CD4-positive, alpha-beta T cell (primary cell): Measurements from ENCODE around the gene TAGLN2. TPM values are rescaled to one million over a fixed set of nuclear protein-coding genes. Genes with fewer than 3 reads are reported as not detected.

ENCODE experiments used
- ATAC-seq: fragments of 200-7000 bp; cut with Tn5 transposase; one replicate; pipeline ENCODE4 v1.10.0; 2022; ENCODE audit warnings: mild to moderate bottlenecking; ENCODE audit not compliant: poor library complexity
- CTCF ChIA-PET: fragments of 350-600 bp; sonication (Branson Sonifier 250); formaldehyde crosslinking; loops from one replicate; lab custom pipeline; 2021; ENCODE audit warnings: antibody characterized with exemption, inconsistent platforms; lab: Charles Lee
- POLR2A ChIA-PET: fragments of 350-600 bp; sonication (Branson Sonifier 250); formaldehyde crosslinking; loops from one replicate; lab custom pipeline; 2021; ENCODE audit warnings: antibody characterized with exemption, inconsistent platforms; lab: Charles Lee
- DNase-seq, 14 experiments: peaks; one replicate each; pipeline ENCODE4 v3.0.0-alpha.2; 2013 to 2020; ENCODE audit warnings: mixed read lengths in 2 of 14
- H3K27ac ChIP-seq, 2 donors: one replicate each; pipeline versions ENCODE4 v1.5.1 to v1.7.0; 2013; ENCODE audit warnings: low read length in 2 of 2, low read depth in 1 of 2, mild to moderate bottlenecking in 1 of 2
- H3K27me3 ChIP-seq, 2 experiments: 1 replicate in 1 of 2; 2 replicates in 1 of 2; pipeline versions ENCODE4 v1.6.1 to v1.7.0; 2013; ENCODE audit warnings: low read length in 2 of 2, control low read depth in 1 of 2, mild to moderate bottlenecking in 1 of 2, moderate library complexity in 1 of 2; ENCODE audit not compliant: insufficient read depth in 2 of 2, control insufficient read depth in 1 of 2
- H3K36me3 ChIP-seq: one replicate; pipeline ENCODE4 v1.6.1; 2013; ENCODE audit warnings: low read length, control low read depth; ENCODE audit not compliant: insufficient read depth
- H3K4me1 ChIP-seq: one replicate; pipeline ENCODE4 v1.6.1; 2013; ENCODE audit warnings: low read length, control low read depth; ENCODE audit not compliant: insufficient read depth
- H3K4me3 ChIP-seq: one replicate; pipeline ENCODE4 v1.5.1; 2013; ENCODE audit warnings: mild to moderate bottlenecking, low read length, moderate library complexity
- H3K9me3 ChIP-seq, 2 experiments: 1 replicate in 1 of 2; 2 replicates in 1 of 2; pipeline versions ENCODE4 v1.6.1 to v1.7.0; 2013; ENCODE audit warnings: low read length in 2 of 2, mild to moderate bottlenecking in 2 of 2, control low read depth in 1 of 2, moderate library complexity in 1 of 2; ENCODE audit not compliant: control insufficient read depth in 1 of 2, insufficient read depth in 1 of 2
- H3K27ac Mint-ChIP-seq: one replicate; pipeline ENCODE4 v1.8.0; 2020; ENCODE audit warnings: mixed read lengths
- H3K27me3 Mint-ChIP-seq: one replicate; pipeline ENCODE4 v1.8.0; 2021; ENCODE audit warnings: mixed read lengths
- H3K36me3 Mint-ChIP-seq: one replicate; pipeline ENCODE4 v1.8.0; 2021; ENCODE audit warnings: low read depth, mixed read lengths
- H3K4me1 Mint-ChIP-seq: one replicate; pipeline ENCODE4 v1.8.0; 2021; ENCODE audit warnings: low read depth, mixed read lengths
- H3K4me3 Mint-ChIP-seq: one replicate; pipeline ENCODE4 v1.8.0; 2020; ENCODE audit warnings: mild to moderate bottlenecking, mixed read lengths
- H3K9me3 Mint-ChIP-seq: one replicate; pipeline ENCODE4 v1.8.0; 2020; ENCODE audit warnings: mixed read lengths
- intact Hi-C, 2 experiments: fragments of 100-400 bp; cut with DNase I in 1 of 2; cut with micrococcal nuclease in 1 of 2; formaldehyde crosslinking; loops; one replicate each; pipeline versions ENCODE4 v1.15.1 to v1.9.0; 2023 to 2025; cut with DNase I, micrococcal nuclease
- total RNA-seq, 174 experiments: library from RNA in 2 of 174; stranded (reverse) in 2 of 174; gene quantifications; one replicate each; pipeline ENCODE4 v1.2.3 and lab custom pipeline; 2021 to 2026
- TF ChIP-seq, protein P1 (sequence below): fragments of 200-600 bp; IDR thresholded peaks from one replicate; pipeline ENCODE4 v1.8.0; 2022; ENCODE audit warnings: antibody characterized with exemption, mild to moderate bottlenecking

The TAGLN2 gene
- total RNA-seq, 2 experiments from 2014 or later: 301 to 311 TPM

DNA sequence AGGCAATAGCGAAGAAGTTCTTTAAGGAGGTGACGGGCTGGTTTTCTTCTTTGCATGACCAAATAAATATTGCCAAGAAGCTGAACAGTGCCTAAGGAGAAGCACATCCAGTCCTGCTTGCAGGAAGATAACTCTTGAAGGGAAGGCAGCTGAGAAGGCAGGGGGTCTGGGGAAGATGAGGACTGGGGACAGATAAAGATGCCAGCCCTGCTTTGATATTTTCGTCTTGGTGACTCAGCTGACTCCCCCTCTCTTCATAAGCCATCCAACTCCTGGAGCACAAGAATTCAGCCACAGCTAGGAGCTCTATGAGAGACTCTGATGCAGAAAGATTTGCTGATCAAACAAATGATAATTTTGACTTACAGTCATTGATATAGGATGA is 28.8 kb downstream of the TAGLN2 start:
- H3K9me3 Mint-ChIP-seq: no peaks in the 10 kb centered on the region
- H3K4me3 Mint-ChIP-seq: no peak overlapping the region
- TF ChIP-seq, protein P1, sequence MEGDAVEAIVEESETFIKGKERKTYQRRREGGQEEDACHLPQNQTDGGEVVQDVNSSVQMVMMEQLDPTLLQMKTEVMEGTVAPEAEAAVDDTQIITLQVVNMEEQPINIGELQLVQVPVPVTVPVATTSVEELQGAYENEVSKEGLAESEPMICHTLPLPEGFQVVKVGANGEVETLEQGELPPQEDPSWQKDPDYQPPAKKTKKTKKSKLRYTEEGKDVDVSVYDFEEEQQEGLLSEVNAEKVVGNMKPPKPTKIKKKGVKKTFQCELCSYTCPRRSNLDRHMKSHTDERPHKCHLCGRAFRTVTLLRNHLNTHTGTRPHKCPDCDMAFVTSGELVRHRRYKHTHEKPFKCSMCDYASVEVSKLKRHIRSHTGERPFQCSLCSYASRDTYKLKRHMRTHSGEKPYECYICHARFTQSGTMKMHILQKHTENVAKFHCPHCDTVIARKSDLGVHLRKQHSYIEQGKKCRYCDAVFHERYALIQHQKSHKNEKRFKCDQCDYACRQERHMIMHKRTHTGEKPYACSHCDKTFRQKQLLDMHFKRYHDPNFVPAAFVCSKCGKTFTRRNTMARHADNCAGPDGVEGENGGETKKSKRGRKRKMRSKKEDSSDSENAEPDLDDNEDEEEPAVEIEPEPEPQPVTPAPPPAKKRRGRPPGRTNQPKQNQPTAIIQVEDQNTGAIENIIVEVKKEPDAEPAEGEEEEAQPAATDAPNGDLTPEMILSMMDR: no peak
- H3K4me1 ChIP-seq: no peaks in the 10 kb centered on the region
- H3K27me3 Mint-ChIP-seq: no peaks in the 10 kb centered on the region
- ChIA-PET CTCF (interaction anchor here (1.1 kb wide), 2 partner anchors 97 to 116 kb away, joined by 3 read pairs; partner anchors contain the start of gene DUSP23), POLR2A (interaction anchor here (1.0 kb wide), 1 partner anchor 27 kb away, joined by 3 read pairs; no protein-coding TSS in a partner anchor)
- H3K4me3 ChIP-seq: no peak overlapping the region
- intact Hi-C loops: no loop called here
- H3K36me3 Mint-ChIP-seq: no peaks in the 10 kb centered on the region
- no peak overlapping the region for H3K27ac Mint-ChIP-seq
- no peak for DNase-seq
- H3K36me3 ChIP-seq: no peaks in the 10 kb centered on the region
- peaks cover 0 to 4% of the 10 kb centered on the region in 2 experiments for H3K9me3 ChIP-seq
- ATAC-seq: no peak
- H3K27ac ChIP-seq: no peak overlapping the region
- H3K4me1 Mint-ChIP-seq: peaks cover 6% of the 10 kb centered on the region
- no peaks in the 10 kb centered on the region for H3K27me3 ChIP-seq

DNA sequence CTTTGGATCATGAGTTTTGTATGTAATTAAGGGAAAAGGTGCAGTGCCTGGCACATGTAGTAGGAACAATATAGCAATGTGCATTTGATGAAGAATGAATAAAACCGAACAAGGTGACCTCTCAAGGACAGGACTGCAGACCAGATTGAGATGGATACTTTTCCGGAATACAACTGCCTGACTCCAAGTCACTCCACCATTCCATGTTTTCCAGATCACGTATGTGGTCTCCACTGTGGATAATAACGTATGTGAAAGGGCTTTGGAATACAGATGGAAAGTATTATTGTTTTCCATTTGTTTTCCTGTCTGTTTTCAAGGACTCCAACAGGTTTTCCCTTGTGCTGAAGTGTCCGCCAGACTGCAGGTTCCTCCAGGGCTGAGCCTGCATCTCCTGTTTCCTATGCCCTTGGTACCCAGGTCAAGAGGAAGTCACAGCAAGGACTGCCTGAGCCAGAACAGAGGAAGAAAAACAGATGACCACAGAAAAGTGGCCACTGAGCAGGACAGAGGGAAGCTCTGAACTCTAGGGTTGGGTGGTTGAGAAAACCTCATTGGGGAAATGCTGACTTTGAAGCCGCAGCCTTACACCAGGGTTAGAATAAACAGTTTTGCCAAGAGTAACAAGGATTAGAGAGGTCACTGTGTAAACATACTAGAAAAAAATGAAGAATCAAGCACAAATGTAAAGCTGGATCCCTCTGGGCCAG is 29.3 kb downstream of the TAGLN2 start:
- TF ChIP-seq, protein P1: no peak
- POLR2A ChIA-PET: interaction anchor here (1.0 kb wide), 1 partner anchor 28 kb away, joined by 3 read pairs; no protein-coding TSS in a partner anchor
- H3K4me3 ChIP-seq: no peak overlapping the region
- H3K9me3 Mint-ChIP-seq: no peaks in the 10 kb centered on the region
- peaks cover 0 to 4% of the 10 kb centered on the region in 2 experiments for H3K9me3 ChIP-seq
- no peaks in the 10 kb centered on the region for H3K36me3 Mint-ChIP-seq
- no peak overlapping the region for H3K4me3 Mint-ChIP-seq
- ATAC-seq: no peak
- no peaks in the 10 kb centered on the region for H3K4me1 ChIP-seq
- CTCF ChIA-PET: interaction anchor here (1.1 to 2.0 kb wide), 3 partner anchors 97 to 116 kb away, joined by 3 to 7 read pairs (median 3); partner anchors contain the start of gene DUSP23
- H3K36me3 ChIP-seq: no peaks in the 10 kb centered on the region
- DNase-seq: no peak
- no peak overlapping the region for H3K27ac Mint-ChIP-seq
- no peaks in the 10 kb centered on the region for H3K27me3 ChIP-seq
- no peak overlapping the region for H3K27ac ChIP-seq
- intact Hi-C loops: no loop called here
- no peaks in the 10 kb centered on the region for H3K27me3 Mint-ChIP-seq
- peaks cover 6% of the 10 kb centered on the region for H3K4me1 Mint-ChIP-seq

DNA sequence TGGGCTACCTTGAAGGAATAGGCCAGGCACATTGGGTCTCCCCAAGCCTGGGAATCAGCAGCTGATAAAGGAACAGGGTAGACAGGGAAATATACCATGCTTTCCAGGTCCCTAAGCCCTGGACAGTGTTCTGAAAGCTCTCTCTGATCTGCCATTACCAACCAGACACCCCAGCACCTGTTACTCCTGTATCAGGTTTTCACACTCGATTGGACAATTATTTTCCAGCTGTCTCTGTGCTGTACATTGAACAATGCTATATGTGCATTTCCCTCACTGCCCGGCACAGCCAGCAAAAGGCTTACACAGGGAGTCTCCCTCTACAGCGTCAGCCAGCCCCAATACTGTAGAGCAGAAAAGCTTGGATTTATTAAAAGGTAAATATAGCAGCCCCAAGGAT is 30.0 kb downstream of the TAGLN2 start:
- no peaks in the 10 kb centered on the region for H3K27me3 Mint-ChIP-seq
- no peaks in the 10 kb centered on the region for H3K36me3 ChIP-seq
- intact Hi-C loops: no loop called here
- H3K27ac Mint-ChIP-seq: no peak overlapping the region
- H3K4me1 Mint-ChIP-seq: peaks cover under 1% of the 10 kb centered on the region
- no peak overlapping the region for H3K4me3 ChIP-seq
- TF ChIP-seq, protein P1: no peak
- H3K36me3 Mint-ChIP-seq: no peaks in the 10 kb centered on the region
- no peaks in the 10 kb centered on the region for H3K9me3 Mint-ChIP-seq
- peaks cover 0 to 4% of the 10 kb centered on the region in 2 experiments for H3K9me3 ChIP-seq
- H3K4me3 Mint-ChIP-seq: no peak overlapping the region
- no peaks in the 10 kb centered on the region for H3K27me3 ChIP-seq
- no peak for ATAC-seq
- CTCF ChIA-PET: interaction anchor here (1.1 to 2.0 kb wide), 2 partner anchors 50 to 96 kb away, joined by 3 to 7 read pairs; partner anchors contain the start of gene IGSF9
- POLR2A ChIA-PET: no interaction called here
- DNase-seq: no peak
- no peak overlapping the region for H3K27ac ChIP-seq
- peaks cover 2% of the 10 kb centered on the region for H3K4me1 ChIP-seq
